WTC11 (cell line): ENCODE results near the gene EPM2A. TPM values are rescaled to one million over a fixed set of nuclear protein-coding genes. Genes with fewer than 3 reads are reported as not detected.
A peak's percentile ranks its signal among the peaks of the same experiment; 100 is the strongest.

Source experiments
- ATAC-seq: fragments of 200-7000 bp; cut with Tn5 transposase; 2 replicates; pipeline ENCODE4 v1.10.0; 2021; ENCODE audit warnings: mild to moderate bottlenecking, moderate library complexity
- CTCF ChIA-PET: fragments of 300-600 bp; sonication (Branson Sonifier 250); formaldehyde crosslinking; loops from one replicate; lab custom pipeline; 2021; ENCODE audit warnings: antibody characterized with exemption; lab: Charles Lee
- POLR2A ChIA-PET: fragments of 350-600 bp; sonication (Branson Sonifier 250); formaldehyde crosslinking; loops from one replicate; lab custom pipeline; 2021; ENCODE audit warnings: antibody characterized with exemption; lab: Charles Lee
- DNase-seq: peaks from one replicate; pipeline ENCODE4 v3.0.0; 2021; ENCODE audit warnings: low spot score
- H3K27ac Mint-ChIP-seq: 2 replicates; pipeline ENCODE4 v1.8.0; 2021; ENCODE audit warnings: mixed read lengths
- H3K27me3 Mint-ChIP-seq: 2 replicates; pipeline ENCODE4 v1.8.0; 2021; ENCODE audit warnings: low read depth, mild to moderate bottlenecking, moderate library complexity, mixed read lengths
- H3K36me3 Mint-ChIP-seq: 2 replicates; pipeline ENCODE4 v1.8.0; 2021; ENCODE audit warnings: mixed read lengths
- H3K4me1 Mint-ChIP-seq: 2 replicates; pipeline ENCODE4 v1.8.0; 2022; ENCODE audit warnings: mixed read lengths
- H3K4me3 Mint-ChIP-seq: 2 replicates; pipeline ENCODE4 v1.8.0; 2021; ENCODE audit warnings: mild to moderate bottlenecking, moderate library complexity, mixed read lengths
- H3K9me3 Mint-ChIP-seq: 2 replicates; pipeline ENCODE4 v1.8.0; 2021; ENCODE audit warnings: mixed read lengths
- ATF1 ChIP-seq: sonication (generic); formaldehyde crosslinking; IDR thresholded peaks from 2 replicates; pipeline ENCODE4 v1.8.1; 2023; ENCODE audit warnings: mild to moderate bottlenecking, moderate library complexity, missing genetic modification reagents
- CBFB ChIP-seq: sonication (generic); formaldehyde crosslinking; IDR thresholded peaks from 2 replicates; pipeline ENCODE4 v1.8.1; 2022; ENCODE audit warnings: mild to moderate bottlenecking, low read depth, missing genetic modification reagents
- CREM ChIP-seq: sonication (generic); formaldehyde crosslinking; IDR thresholded peaks from 2 replicates; pipeline ENCODE4 v1.8.1; 2022; ENCODE audit warnings: mild to moderate bottlenecking, missing genetic modification reagents, moderate library complexity
- EMX1 ChIP-seq: fragments of 250-450 bp; sonication (Bioruptor Pico); IDR thresholded peaks from 2 replicates; pipeline ENCODE4 v1.8.0; 2021; ENCODE audit warnings: mild to moderate bottlenecking
- KAT7 ChIP-seq: sonication (generic); formaldehyde crosslinking; IDR thresholded peaks from 2 replicates; pipeline ENCODE4 v1.8.1; 2023; ENCODE audit warnings: missing genetic modification reagents, mild to moderate bottlenecking, borderline replicate concordance
- NR1H2 ChIP-seq: sonication (generic); formaldehyde crosslinking; IDR thresholded peaks from 2 replicates; pipeline ENCODE4 v1.9.0; 2021; ENCODE audit warnings: mild to moderate bottlenecking, moderate library complexity, missing genetic modification reagents
- NR2C2 ChIP-seq: sonication (generic); formaldehyde crosslinking; IDR thresholded peaks from 2 replicates; pipeline ENCODE4 v1.8.0; 2022; ENCODE audit warnings: mild to moderate bottlenecking, missing genetic modification reagents
- RELA ChIP-seq: sonication (generic); formaldehyde crosslinking; IDR thresholded peaks from 2 replicates; pipeline ENCODE4 v1.8.1; 2022; ENCODE audit warnings: missing genetic modification reagents, mild to moderate bottlenecking, borderline replicate concordance
- RORB ChIP-seq: fragments of 250-450 bp; sonication (Bioruptor Pico); IDR thresholded peaks from 2 replicates; pipeline ENCODE4 v1.9.0; 2021; ENCODE audit warnings: mild to moderate bottlenecking
- TP53 ChIP-seq: sonication (generic); formaldehyde crosslinking; IDR thresholded peaks from 2 replicates; pipeline ENCODE4 v1.8.1; 2023; ENCODE audit warnings: mild to moderate bottlenecking, missing genetic modification reagents
- ZNF232 ChIP-seq: sonication (generic); formaldehyde crosslinking; IDR thresholded peaks from 2 replicates; pipeline ENCODE4 v1.8.0; 2022; ENCODE audit warnings: mild to moderate bottlenecking, missing genetic modification reagents
- ZNF263 ChIP-seq: sonication (generic); formaldehyde crosslinking; IDR thresholded peaks from 2 replicates; pipeline ENCODE4 v1.8.1; 2022; ENCODE audit warnings: low read depth, mild to moderate bottlenecking, moderate library complexity, missing genetic modification reagents
- ZNF423 ChIP-seq: fragments of 250-450 bp; sonication (Bioruptor Pico); IDR thresholded peaks from 2 replicates; pipeline ENCODE4 v2.1.2; 2022; ENCODE audit warnings: mild to moderate bottlenecking, moderate library complexity
- ZNF671 ChIP-seq: fragments of 250-450 bp; sonication (Bioruptor Pico); IDR thresholded peaks from 2 replicates; pipeline ENCODE4 v1.8.0; 2021; ENCODE audit warnings: mild to moderate bottlenecking
- total RNA-seq: library from RNA; stranded (reverse); gene quantifications from 3 replicates; pipeline ENCODE4 v1.2.3, GENCODE V29; 2021
- TF ChIP-seq, protein P1 (sequence below): fragments of 200-600 bp; IDR thresholded peaks from 2 replicates; pipeline ENCODE4 v1.8.0; 2022; ENCODE audit warnings: antibody characterized with exemption
- TF ChIP-seq, protein P2 (sequence below): sonication (generic); formaldehyde crosslinking; IDR thresholded peaks from 2 replicates; pipeline ENCODE4 v1.8.0; 2022; ENCODE audit warnings: mild to moderate bottlenecking, missing genetic modification reagents
- TF ChIP-seq, protein P3 (sequence below): sonication (generic); formaldehyde crosslinking; IDR thresholded peaks from 2 replicates; pipeline ENCODE4 v1.8.1; 2022; ENCODE audit warnings: low read depth, missing genetic modification reagents, borderline replicate concordance
- TF ChIP-seq, protein P4 (sequence below): sonication (generic); formaldehyde crosslinking; conservative IDR thresholded peaks from 2 replicates; pipeline ENCODE4 v1.8.1; 2022; ENCODE audit warnings: mild to moderate bottlenecking, missing genetic modification reagents
- TF ChIP-seq, protein P5 (sequence below): fragments of 250-450 bp; sonication (Bioruptor Pico); IDR thresholded peaks from 2 replicates; pipeline ENCODE4 v2.1.2; 2022; ENCODE audit warnings: mild to moderate bottlenecking, moderate library complexity
- TF ChIP-seq, protein P6 (sequence below): sonication (generic); formaldehyde crosslinking; IDR thresholded peaks from 2 replicates; pipeline ENCODE4 v1.8.1; 2023; ENCODE audit warnings: mild to moderate bottlenecking, missing genetic modification reagents, borderline replicate concordance
- TF ChIP-seq, protein P7 (sequence below): sonication (generic); formaldehyde crosslinking; IDR thresholded peaks from 2 replicates; pipeline ENCODE4 v1.8.1; 2023; ENCODE audit warnings: mild to moderate bottlenecking, missing genetic modification reagents, moderate library complexity

Gene EPM2A
- total RNA-seq, 1 experiment from 2014 or later = 5.3 TPM

DNA sequence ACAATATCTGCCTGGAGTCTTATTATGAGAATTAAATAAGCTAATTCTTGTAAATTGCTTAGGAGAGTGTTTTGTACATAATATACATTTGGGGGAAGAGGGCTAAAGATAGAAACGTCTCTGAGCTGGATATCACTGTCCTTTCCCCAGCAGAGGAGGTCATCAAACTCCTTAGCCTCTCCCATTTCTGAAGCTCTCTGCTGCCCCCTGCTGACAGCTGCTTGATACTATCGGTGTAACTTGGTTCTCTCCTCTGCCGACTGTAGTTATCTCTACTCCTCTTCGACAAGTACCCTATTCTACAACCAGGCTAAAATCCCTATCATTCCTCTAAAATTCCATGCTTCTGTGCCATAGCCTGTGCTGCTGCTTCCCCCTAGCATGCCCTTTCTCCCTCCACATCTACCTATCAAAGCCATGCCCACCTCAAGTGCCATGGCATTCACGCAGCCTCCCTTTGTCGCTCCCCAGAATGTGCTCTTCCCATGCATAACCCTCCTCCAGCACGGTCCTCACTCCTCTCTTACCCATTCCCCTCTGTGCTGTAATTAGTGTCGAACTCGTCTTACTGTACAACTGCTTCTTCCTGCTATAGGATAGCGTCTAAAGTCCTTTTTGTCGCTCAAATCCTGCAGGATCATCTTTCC, 101.2 kb downstream of the EPM2A start:
- ChIA-PET CTCF (interaction anchor here (0.6 to 2.0 kb wide), 23 partner anchors 8 to 1479 kb away, joined by 3 to 9 read pairs (median 4); partner anchors contain the start of gene SHPRH), POLR2A (no interaction called here)
- Mint-ChIP-seq H3K27ac (no peak overlapping the region), H3K9me3 (no peaks in the 10 kb centered on the region)
- TF ChIP-seq TP53 (CRISPR knock-in tag) (no peak), ZNF263 (CRISPR knock-in tag) (peak; percentile 58; the same call in 1 of the 2 replicates), ZNF671 (CRISPR knock-in tag) (no peak), ZNF232 (CRISPR knock-in tag) (no peak)
- TF ChIP-seq, protein P1, sequence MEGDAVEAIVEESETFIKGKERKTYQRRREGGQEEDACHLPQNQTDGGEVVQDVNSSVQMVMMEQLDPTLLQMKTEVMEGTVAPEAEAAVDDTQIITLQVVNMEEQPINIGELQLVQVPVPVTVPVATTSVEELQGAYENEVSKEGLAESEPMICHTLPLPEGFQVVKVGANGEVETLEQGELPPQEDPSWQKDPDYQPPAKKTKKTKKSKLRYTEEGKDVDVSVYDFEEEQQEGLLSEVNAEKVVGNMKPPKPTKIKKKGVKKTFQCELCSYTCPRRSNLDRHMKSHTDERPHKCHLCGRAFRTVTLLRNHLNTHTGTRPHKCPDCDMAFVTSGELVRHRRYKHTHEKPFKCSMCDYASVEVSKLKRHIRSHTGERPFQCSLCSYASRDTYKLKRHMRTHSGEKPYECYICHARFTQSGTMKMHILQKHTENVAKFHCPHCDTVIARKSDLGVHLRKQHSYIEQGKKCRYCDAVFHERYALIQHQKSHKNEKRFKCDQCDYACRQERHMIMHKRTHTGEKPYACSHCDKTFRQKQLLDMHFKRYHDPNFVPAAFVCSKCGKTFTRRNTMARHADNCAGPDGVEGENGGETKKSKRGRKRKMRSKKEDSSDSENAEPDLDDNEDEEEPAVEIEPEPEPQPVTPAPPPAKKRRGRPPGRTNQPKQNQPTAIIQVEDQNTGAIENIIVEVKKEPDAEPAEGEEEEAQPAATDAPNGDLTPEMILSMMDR = peak; percentile 86
- TF ChIP-seq, protein P2, sequence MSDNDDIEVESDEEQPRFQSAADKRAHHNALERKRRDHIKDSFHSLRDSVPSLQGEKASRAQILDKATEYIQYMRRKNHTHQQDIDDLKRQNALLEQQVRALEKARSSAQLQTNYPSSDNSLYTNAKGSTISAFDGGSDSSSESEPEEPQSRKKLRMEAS (CRISPR knock-in tag) = no peak
- TF ChIP-seq, protein P3, sequence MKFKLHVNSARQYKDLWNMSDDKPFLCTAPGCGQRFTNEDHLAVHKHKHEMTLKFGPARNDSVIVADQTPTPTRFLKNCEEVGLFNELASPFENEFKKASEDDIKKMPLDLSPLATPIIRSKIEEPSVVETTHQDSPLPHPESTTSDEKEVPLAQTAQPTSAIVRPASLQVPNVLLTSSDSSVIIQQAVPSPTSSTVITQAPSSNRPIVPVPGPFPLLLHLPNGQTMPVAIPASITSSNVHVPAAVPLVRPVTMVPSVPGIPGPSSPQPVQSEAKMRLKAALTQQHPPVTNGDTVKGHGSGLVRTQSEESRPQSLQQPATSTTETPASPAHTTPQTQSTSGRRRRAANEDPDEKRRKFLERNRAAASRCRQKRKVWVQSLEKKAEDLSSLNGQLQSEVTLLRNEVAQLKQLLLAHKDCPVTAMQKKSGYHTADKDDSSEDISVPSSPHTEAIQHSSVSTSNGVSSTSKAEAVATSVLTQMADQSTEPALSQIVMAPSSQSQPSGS = no peak
- TF ChIP-seq, protein P4, sequence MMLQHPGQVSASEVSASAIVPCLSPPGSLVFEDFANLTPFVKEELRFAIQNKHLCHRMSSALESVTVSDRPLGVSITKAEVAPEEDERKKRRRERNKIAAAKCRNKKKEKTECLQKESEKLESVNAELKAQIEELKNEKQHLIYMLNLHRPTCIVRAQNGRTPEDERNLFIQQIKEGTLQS (CRISPR knock-in tag) = no peak
- TF ChIP-seq, all 79 proteins: peak for 2
- Mint-ChIP-seq H3K4me3 (peak overlapping the region; percentile 38), H3K36me3 (no peaks in the 10 kb centered on the region), H3K27me3 (no peaks in the 10 kb centered on the region; the same call in 1 of the 2 replicates), H3K4me1 (peaks cover 15% of the 10 kb centered on the region)
- DNase-seq (peak; percentile 93), ATAC-seq (peak; percentile 95)

DNA sequence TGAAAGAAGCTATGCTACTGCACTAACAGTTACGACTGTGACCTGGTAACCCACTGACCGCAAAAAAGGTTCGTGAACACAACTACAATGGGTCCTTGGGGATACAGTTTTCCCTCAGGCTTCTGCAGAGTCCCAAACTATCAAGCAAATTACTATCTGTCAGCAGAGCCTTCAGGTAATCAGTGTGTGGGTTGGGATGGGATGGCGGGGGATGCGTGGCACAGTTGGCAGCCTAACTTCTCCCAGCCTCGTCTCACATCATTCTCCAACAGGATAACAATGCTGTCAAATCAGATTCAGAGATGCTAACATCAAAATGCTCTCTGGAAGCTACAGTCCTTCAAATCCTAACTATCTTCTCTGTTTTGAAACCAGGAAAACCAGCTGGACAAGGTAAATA, 102.3 kb downstream of the EPM2A start:
- H3K27ac Mint-ChIP-seq = no peak overlapping the region
- ATAC-seq = no peak
- no peak for DNase-seq
- POLR2A ChIA-PET = no interaction called here
- peaks cover 15% of the 10 kb centered on the region for H3K4me1 Mint-ChIP-seq
- H3K36me3 Mint-ChIP-seq = no peaks in the 10 kb centered on the region
- H3K9me3 Mint-ChIP-seq = no peaks in the 10 kb centered on the region
- no peaks in the 10 kb centered on the region; the same call in 1 of the 2 replicates for H3K27me3 Mint-ChIP-seq
- CTCF ChIA-PET = interaction anchor here (0.8 to 2.0 kb wide), 8 partner anchors 11 to 918 kb away, joined by 3 to 9 read pairs (median 4); no protein-coding TSS in a partner anchor
- no peak overlapping the region for H3K4me3 Mint-ChIP-seq
- TF ChIP-seq RELA (CRISPR knock-in tag) = no peak
- TF ChIP-seq ZNF232 (CRISPR knock-in tag) = no peak
- TF ChIP-seq ATF1 (CRISPR knock-in tag) = no peak
- TF ChIP-seq, protein P2 (CRISPR knock-in tag) = no peak
- no peak for TF ChIP-seq ZNF423 (CRISPR knock-in tag)
- TF ChIP-seq, protein P3 = no peak
- TF ChIP-seq RORB (CRISPR knock-in tag) = no peak
- TF ChIP-seq, protein P5, sequence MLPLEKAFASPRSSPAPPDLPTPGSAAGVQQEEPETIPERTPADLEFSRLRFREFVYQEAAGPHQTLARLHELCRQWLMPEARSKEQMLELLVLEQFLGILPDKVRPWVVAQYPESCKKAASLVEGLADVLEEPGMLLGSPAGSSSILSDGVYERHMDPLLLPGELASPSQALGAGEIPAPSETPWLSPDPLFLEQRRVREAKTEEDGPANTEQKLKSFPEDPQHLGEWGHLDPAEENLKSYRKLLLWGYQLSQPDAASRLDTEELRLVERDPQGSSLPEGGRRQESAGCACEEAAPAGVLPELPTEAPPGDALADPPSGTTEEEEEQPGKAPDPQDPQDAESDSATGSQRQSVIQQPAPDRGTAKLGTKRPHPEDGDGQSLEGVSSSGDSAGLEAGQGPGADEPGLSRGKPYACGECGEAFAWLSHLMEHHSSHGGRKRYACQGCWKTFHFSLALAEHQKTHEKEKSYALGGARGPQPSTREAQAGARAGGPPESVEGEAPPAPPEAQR = no peak
- TF ChIP-seq NR1H2 = no peak
- TF ChIP-seq CREM (CRISPR knock-in tag) = no peak
- TF ChIP-seq CBFB = no peak
- no peak for TF ChIP-seq KAT7
- TF ChIP-seq NR2C2 (CRISPR knock-in tag) = no peak
- TF ChIP-seq, protein P6, sequence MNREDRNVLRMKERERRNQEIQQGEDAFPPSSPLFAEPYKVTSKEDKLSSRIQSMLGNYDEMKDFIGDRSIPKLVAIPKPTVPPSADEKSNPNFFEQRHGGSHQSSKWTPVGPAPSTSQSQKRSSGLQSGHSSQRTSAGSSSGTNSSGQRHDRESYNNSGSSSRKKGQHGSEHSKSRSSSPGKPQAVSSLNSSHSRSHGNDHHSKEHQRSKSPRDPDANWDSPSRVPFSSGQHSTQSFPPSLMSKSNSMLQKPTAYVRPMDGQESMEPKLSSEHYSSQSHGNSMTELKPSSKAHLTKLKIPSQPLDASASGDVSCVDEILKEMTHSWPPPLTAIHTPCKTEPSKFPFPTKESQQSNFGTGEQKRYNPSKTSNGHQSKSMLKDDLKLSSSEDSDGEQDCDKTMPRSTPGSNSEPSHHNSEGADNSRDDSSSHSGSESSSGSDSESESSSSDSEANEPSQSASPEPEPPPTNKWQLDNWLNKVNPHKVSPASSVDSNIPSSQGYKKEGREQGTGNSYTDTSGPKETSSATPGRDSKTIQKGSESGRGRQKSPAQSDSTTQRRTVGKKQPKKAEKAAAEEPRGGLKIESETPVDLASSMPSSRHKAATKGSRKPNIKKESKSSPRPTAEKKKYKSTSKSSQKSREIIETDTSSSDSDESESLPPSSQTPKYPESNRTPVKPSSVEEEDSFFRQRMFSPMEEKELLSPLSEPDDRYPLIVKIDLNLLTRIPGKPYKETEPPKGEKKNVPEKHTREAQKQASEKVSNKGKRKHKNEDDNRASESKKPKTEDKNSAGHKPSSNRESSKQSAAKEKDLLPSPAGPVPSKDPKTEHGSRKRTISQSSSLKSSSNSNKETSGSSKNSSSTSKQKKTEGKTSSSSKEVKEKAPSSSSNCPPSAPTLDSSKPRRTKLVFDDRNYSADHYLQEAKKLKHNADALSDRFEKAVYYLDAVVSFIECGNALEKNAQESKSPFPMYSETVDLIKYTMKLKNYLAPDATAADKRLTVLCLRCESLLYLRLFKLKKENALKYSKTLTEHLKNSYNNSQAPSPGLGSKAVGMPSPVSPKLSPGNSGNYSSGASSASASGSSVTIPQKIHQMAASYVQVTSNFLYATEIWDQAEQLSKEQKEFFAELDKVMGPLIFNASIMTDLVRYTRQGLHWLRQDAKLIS (CRISPR knock-in tag) = no peak
- TF ChIP-seq EMX1 (CRISPR knock-in tag) = no peak
- TF ChIP-seq, protein P7, sequence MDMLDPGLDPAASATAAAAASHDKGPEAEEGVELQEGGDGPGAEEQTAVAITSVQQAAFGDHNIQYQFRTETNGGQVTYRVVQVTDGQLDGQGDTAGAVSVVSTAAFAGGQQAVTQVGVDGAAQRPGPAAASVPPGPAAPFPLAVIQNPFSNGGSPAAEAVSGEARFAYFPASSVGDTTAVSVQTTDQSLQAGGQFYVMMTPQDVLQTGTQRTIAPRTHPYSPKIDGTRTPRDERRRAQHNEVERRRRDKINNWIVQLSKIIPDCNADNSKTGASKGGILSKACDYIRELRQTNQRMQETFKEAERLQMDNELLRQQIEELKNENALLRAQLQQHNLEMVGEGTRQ (CRISPR knock-in tag) = no peak
- TF ChIP-seq, protein P4 (CRISPR knock-in tag) = no peak
